Measurements from ENCODE around the gene FAM228B.

The FAM228B gene

DNA sequence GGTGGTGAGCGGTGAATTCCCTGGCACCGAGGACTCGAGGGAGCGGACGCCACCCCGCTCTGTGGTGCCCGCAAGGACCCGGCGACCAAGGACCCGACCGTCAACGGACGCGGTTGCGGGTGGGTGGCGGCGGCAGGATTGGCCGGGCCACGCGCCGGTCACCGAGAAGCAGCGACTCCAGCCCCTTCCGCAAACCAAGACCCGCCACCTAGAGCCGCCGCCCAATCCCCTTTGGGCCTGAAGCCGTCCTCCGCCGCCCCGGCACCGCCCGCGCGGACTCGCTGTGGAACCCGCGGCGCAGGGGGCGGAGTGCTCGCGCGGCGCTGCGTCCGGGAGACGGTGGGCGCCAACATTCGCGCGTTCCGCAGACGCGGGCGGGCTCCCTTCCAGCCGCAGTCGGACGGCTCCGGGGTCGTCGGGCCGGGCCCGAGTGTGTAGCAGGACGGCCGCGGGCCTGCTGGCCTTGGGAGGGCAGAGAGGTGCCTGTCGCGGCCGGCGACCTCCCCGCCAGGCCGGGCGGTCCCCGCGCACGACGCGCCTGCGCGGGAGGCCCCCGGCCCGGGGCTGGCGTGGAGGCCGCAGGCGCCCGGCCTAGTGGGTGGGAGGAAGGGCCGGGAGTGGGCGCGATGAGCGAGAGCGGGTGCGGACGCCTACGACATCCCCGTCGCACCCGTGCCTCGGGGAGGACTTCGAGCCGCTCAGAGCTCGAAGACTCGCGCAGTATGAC, at the start of gene FAM228B, which contains the start of gene PFN4:
FAM228B (plus strand) TSS at position 275 of the 727 bp plus-strand sequence. CDS start 893 bp downstream, outside the sequence.
PFN4 (minus strand) TSS at position 140 of the 727 bp plus-strand sequence. CDS start 799 bp downstream, outside the sequence.
- ChIA-PET POLR2A (interaction anchor here (0.7 to 3.5 kb wide), 9 partner anchors 12 to 76 kb away, joined by 3 to 26 read pairs (median 4); partner anchors contain the start of genes SF3B6, TP53I3 and WDCP), CTCF (interaction anchor here (0.6 to 0.9 kb wide), 3 partner anchors 14 to 389 kb away, joined by 3 to 4 read pairs (median 3); no protein-coding TSS in a partner anchor)
- TF ChIP-seq PKNOX1 (IDR thresholded peaks at IDR 0.05) (peak; percentile 97), FOXM1 (IDR thresholded peaks at IDR 0.05; ENCODE audit: borderline replicate concordance) (peak; percentile 22; the same call in 1 of the 2 replicates), TARDBP (IDR thresholded peaks at IDR 0.05) (0 out of 2 replicates have a peak, but pooled peaks have one; percentile 70), FOXK2 (IDR thresholded peaks at IDR 0.05) (no peak), FOXA1 (IDR thresholded peaks at IDR 0.05) (no peak)
- peak; percentile 81 for DNase-seq (ENCODE audit: extremely low spot score)

GRCh38 chr2:24073816-24074215, 49.5 kb upstream of the FAM228B start:
- ChIA-PET POLR2A (interaction anchor here (0.7 to 1.4 kb wide), 2 partner anchors 27 to 149 kb away, joined by 3 to 4 read pairs; partner anchors contain the start of gene WDCP), CTCF (interaction anchor here (1.4 kb wide), 1 partner anchor 9 kb away, joined by 3 read pairs; no protein-coding TSS in a partner anchor)
- no peak for TF ChIP-seq ZNF384 (IDR thresholded peaks at IDR 0.05)
- no peak for TF ChIP-seq PKNOX1 (IDR thresholded peaks at IDR 0.05)
- TF ChIP-seq SP1 (IDR thresholded peaks at IDR 0.05), result no peak
- TF ChIP-seq TARDBP (IDR thresholded peaks at IDR 0.05), result no peak
- no peak for TF ChIP-seq CTBP1 (IDR thresholded peaks at IDR 0.05; ENCODE audit: borderline replicate concordance)
- no peak for TF ChIP-seq NFRKB (IDR thresholded peaks at IDR 0.05)
- no peak for TF ChIP-seq SUZ12 (IDR thresholded peaks at IDR 0.05)
- TF ChIP-seq BHLHE40 (IDR thresholded peaks at IDR 0.05; ENCODE audit: borderline replicate concordance), result no peak
- no peak for TF ChIP-seq FOXA1 (IDR thresholded peaks at IDR 0.05)
- TF ChIP-seq FOXK2 (IDR thresholded peaks at IDR 0.05), result no peak
- TF ChIP-seq ARNT (IDR thresholded peaks at IDR 0.05), result no peak
- TF ChIP-seq FOXM1 (IDR thresholded peaks at IDR 0.05; ENCODE audit: borderline replicate concordance), result no peak
- no peak for TF ChIP-seq L3MBTL2 (conservative IDR thresholded peaks at IDR 0.05)
- TF ChIP-seq HDGF (IDR thresholded peaks at IDR 0.05; ENCODE audit: borderline replicate concordance), result no peak
- no peak for TF ChIP-seq LEF1 (IDR thresholded peaks at IDR 0.05; ENCODE audit: borderline replicate concordance)
- no peak for TF ChIP-seq ELF4 (IDR thresholded peaks at IDR 0.05)
- no peak for DNase-seq (ENCODE audit: extremely low spot score)

GRCh38 chr2:24075259-24075658, 48.0 kb upstream of the FAM228B start:
- POLR2A ChIA-PET, result interaction anchor here (1.6 to 2.4 kb wide), 5 partner anchors 9 to 135 kb away, joined by 5 to 27 read pairs (median 9); partner anchors contain the start of genes FKBP1B, UBXN2A and WDCP
- DNase-seq (ENCODE audit: extremely low spot score), result no peak
- CTCF ChIA-PET, result interaction anchor here (0.5 kb wide), 1 partner anchor 251 kb away, joined by 4 read pairs; no protein-coding TSS in a partner anchor
- TF ChIP-seq NFRKB (IDR thresholded peaks at IDR 0.05) (no peak), SP1 (IDR thresholded peaks at IDR 0.05) (no peak), PKNOX1 (IDR thresholded peaks at IDR 0.05) (no peak), BHLHE40 (IDR thresholded peaks at IDR 0.05; ENCODE audit: borderline replicate concordance) (no peak), CTBP1 (IDR thresholded peaks at IDR 0.05; ENCODE audit: borderline replicate concordance) (no peak), ARNT (IDR thresholded peaks at IDR 0.05) (no peak), FOXK2 (IDR thresholded peaks at IDR 0.05) (no peak), FOXA1 (IDR thresholded peaks at IDR 0.05) (no peak), ZNF384 (IDR thresholded peaks at IDR 0.05) (no peak), FOXM1 (IDR thresholded peaks at IDR 0.05; ENCODE audit: borderline replicate concordance) (no peak), LEF1 (IDR thresholded peaks at IDR 0.05; ENCODE audit: borderline replicate concordance) (no peak), ELF4 (IDR thresholded peaks at IDR 0.05) (no peak), HDGF (IDR thresholded peaks at IDR 0.05; ENCODE audit: borderline replicate concordance) (no peak), SUZ12 (IDR thresholded peaks at IDR 0.05) (no peak), L3MBTL2 (conservative IDR thresholded peaks at IDR 0.05) (no peak), TARDBP (IDR thresholded peaks at IDR 0.05) (no peak)

DNA sequence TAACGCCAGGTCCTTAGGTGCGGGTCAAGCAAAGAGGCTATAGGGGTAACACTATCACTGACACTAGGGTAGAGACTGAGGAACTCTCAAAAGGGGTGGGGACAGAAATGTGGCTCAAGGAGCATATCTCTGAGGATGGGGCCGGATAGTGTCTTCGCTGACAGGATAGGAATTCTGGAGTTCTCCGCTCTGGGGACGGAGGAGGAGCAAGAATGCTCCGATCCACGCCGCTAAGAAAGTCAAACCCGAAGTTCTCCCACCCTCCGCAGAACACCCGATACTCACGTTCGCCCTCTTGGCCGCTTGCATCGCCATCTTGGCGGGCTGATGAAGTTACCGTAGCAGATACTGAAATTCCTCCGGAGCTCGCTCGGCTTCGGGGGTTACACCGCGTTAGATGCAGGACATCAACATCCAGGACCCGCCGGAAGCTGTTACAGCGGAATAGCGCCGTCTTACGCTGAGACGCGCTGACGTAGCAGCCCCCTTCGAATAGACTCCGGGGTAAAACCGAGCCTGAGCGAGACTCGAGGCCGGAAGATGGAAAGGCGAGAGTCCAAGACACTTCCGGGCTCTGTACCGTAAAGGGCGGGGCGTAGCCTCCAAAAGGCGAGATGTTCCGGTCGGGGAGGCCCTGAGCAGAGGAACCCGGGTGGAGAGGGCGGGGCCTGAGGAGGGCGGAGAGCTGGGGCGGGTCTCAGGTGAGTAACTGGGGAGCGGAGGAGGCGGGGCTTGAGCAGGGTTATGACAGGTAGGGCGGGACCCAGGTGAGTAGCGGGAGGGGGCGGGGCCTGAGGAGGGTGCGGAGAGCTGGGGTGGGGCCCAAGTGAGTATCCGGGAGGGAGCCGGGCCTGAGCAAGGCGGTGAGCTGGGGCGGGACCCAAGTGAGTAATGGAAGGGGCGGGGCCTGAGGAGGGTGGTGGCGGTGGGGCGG, 47.1 kb upstream of the FAM228B start, which contains the start of gene SF3B6:
SF3B6 (minus strand) TSS at position 412 of the 934 bp plus-strand sequence; CDS start at position 315, 97 bp downstream.
- ChIA-PET POLR2A (interaction anchor here (0.7 to 2.4 kb wide), 14 partner anchors 8 to 287 kb away, joined by 3 to 27 read pairs (median 6); partner anchors contain the start of genes ATAD2B, FAM228B, FKBP1B and ITSN2), CTCF (interaction anchor here (0.8 kb wide), 1 partner anchor 714 kb away, joined by 3 read pairs; no protein-coding TSS in a partner anchor)
- TF ChIP-seq BHLHE40 (IDR thresholded peaks at IDR 0.05; ENCODE audit: borderline replicate concordance) (no peak), FOXM1 (IDR thresholded peaks at IDR 0.05; ENCODE audit: borderline replicate concordance) (no peak), FOXK2 (IDR thresholded peaks at IDR 0.05) (peak; percentile 78), FOXA1 (IDR thresholded peaks at IDR 0.05) (no peak), ELF4 (IDR thresholded peaks at IDR 0.05) (peak; percentile 85), ARNT (IDR thresholded peaks at IDR 0.05) (peak; percentile 62; the same call in 1 of the 2 replicates), HDGF (IDR thresholded peaks at IDR 0.05; ENCODE audit: borderline replicate concordance) (no peak), SUZ12 (IDR thresholded peaks at IDR 0.05) (no peak), TARDBP (IDR thresholded peaks at IDR 0.05) (no peak), PKNOX1 (IDR thresholded peaks at IDR 0.05) (peak; percentile 69), ZNF384 (IDR thresholded peaks at IDR 0.05) (no peak), SP1 (IDR thresholded peaks at IDR 0.05) (no peak), L3MBTL2 (conservative IDR thresholded peaks at IDR 0.05) (no peak), CTBP1 (IDR thresholded peaks at IDR 0.05; ENCODE audit: borderline replicate concordance) (peak; percentile 84; the same call in 1 of the 2 replicates), LEF1 (IDR thresholded peaks at IDR 0.05; ENCODE audit: borderline replicate concordance) (no peak), NFRKB (IDR thresholded peaks at IDR 0.05) (peak; percentile 30; the same call in 1 of the 2 replicates)
- peak; percentile 93 for DNase-seq (ENCODE audit: extremely low spot score)

Measured in HEK293T (cell line).